ENCODE results near the gene PLA2G4B. TPM values are rescaled to one million over a fixed set of nuclear protein-coding genes. Genes with fewer than 3 reads are reported as not detected.

PLA2G4B gene
- total RNA-seq, 1 donor from 2014 or later = 2.9 TPM

GRCh38 chr15:41834096-41834495, 4.6 kb upstream of the PLA2G4B start:
- Mint-ChIP-seq H3K27ac (ENCODE audit: unreplicated experiment) (no peak overlapping the region), H3K27me3 (ENCODE audit: unreplicated experiment) (peaks cover 16% of the 10 kb centered on the region), H3K4me3 (ENCODE audit: unreplicated experiment) (no peak overlapping the region)

GRCh38 chr15:41836073-41836472, 2.6 kb upstream of the PLA2G4B start:
- no peak for TF ChIP-seq CTCF (IDR thresholded peaks at IDR 0.05; ENCODE audit: unreplicated experiment)
- Mint-ChIP-seq H3K4me3 (ENCODE audit: unreplicated experiment) (no peak overlapping the region), H3K36me3 (ENCODE audit: low read depth, unreplicated experiment) (peaks cover 8% of the 10 kb centered on the region), H3K27ac (ENCODE audit: unreplicated experiment) (no peak overlapping the region), H3K4me1 (ENCODE audit: unreplicated experiment) (peaks cover 5% of the 10 kb centered on the region), H3K27me3 (ENCODE audit: unreplicated experiment) (peaks cover 15% of the 10 kb centered on the region), H3K9me3 (ENCODE audit: unreplicated experiment) (no peaks in the 10 kb centered on the region)
- no peak for DNase-seq (ENCODE audit: low spot score)

More at GRCh38 chr15:41834096-41834495, 4.6 kb upstream of the PLA2G4B start:
- Mint-ChIP-seq H3K36me3 (ENCODE audit: low read depth, unreplicated experiment) (peaks cover 13% of the 10 kb centered on the region), H3K9me3 (ENCODE audit: unreplicated experiment) (no peaks in the 10 kb centered on the region), H3K4me1 (ENCODE audit: unreplicated experiment) (peaks cover 10% of the 10 kb centered on the region)
- no peak for TF ChIP-seq CTCF (IDR thresholded peaks at IDR 0.05; ENCODE audit: unreplicated experiment)
- DNase-seq (ENCODE audit: low spot score) = no peak

- Mint-ChIP-seq H3K27ac (ENCODE audit: unreplicated experiment) (peak overlapping the region; percentile 25), H3K27me3 (ENCODE audit: unreplicated experiment) (peaks cover 13% of the 10 kb centered on the region), H3K4me1 (ENCODE audit: unreplicated experiment) (peaks cover 5% of the 10 kb centered on the region), H3K9me3 (ENCODE audit: unreplicated experiment) (no peaks in the 10 kb centered on the region), H3K4me3 (ENCODE audit: unreplicated experiment) (peak overlapping the region; percentile 56), H3K36me3 (ENCODE audit: low read depth, unreplicated experiment) (peaks cover 8% of the 10 kb centered on the region)
- TF ChIP-seq CTCF (IDR thresholded peaks at IDR 0.05; ENCODE audit: unreplicated experiment) = no peak
- DNase-seq (ENCODE audit: low spot score) = no peak
These were observed 1.8 kb upstream of the PLA2G4B start for GRCh38 chr15:41836713-41837454.

- peaks cover 5% of the 10 kb centered on the region for H3K27me3 Mint-ChIP-seq (ENCODE audit: unreplicated experiment)
- no peak overlapping the region for H3K4me3 Mint-ChIP-seq (ENCODE audit: unreplicated experiment)
- H3K27ac Mint-ChIP-seq (ENCODE audit: unreplicated experiment) = no peak overlapping the region
- no peak for DNase-seq (ENCODE audit: low spot score)
- no peaks in the 10 kb centered on the region for H3K9me3 Mint-ChIP-seq (ENCODE audit: unreplicated experiment)
- H3K4me1 Mint-ChIP-seq (ENCODE audit: unreplicated experiment) = no peaks in the 10 kb centered on the region
- H3K36me3 Mint-ChIP-seq (ENCODE audit: low read depth, unreplicated experiment) = peaks cover 4% of the 10 kb centered on the region
- TF ChIP-seq CTCF (IDR thresholded peaks at IDR 0.05; ENCODE audit: unreplicated experiment) = no peak
These were observed 1.3 kb downstream of the PLA2G4B start for GRCh38 chr15:41839781-41840491.

- Mint-ChIP-seq H3K27me3 (ENCODE audit: unreplicated experiment) (peaks cover 5% of the 10 kb centered on the region), H3K9me3 (ENCODE audit: unreplicated experiment) (no peaks in the 10 kb centered on the region), H3K4me1 (ENCODE audit: unreplicated experiment) (no peaks in the 10 kb centered on the region), H3K27ac (ENCODE audit: unreplicated experiment) (no peak overlapping the region), H3K36me3 (ENCODE audit: low read depth, unreplicated experiment) (peaks cover 4% of the 10 kb centered on the region), H3K4me3 (ENCODE audit: unreplicated experiment) (no peak overlapping the region)
- DNase-seq (ENCODE audit: low spot score) = no peak
- no peak for TF ChIP-seq CTCF (IDR thresholded peaks at IDR 0.05; ENCODE audit: unreplicated experiment)
These were observed 2.0 kb downstream of the PLA2G4B start for GRCh38 chr15:41840673-41841072.

Data from endothelial cell (in vitro differentiated cells).